GM08714 (cell line): ENCODE results near the gene TIMP1.
A peak's percentile ranks its signal among the peaks of the same experiment; 100 is the strongest.
"Not testable (repeated sequence)": the region's sequence is repeated elsewhere in the genome, so short reads cannot be mapped to it uniquely, and the experiment has no call there.

ENCODE experiments used
- H3K4me3 ChIP-seq: fragments of 200-500 bp; sonication (Bioruptor generic); 2 replicates; pipeline ENCODE4 v1.5.1; 2014; ENCODE audit warnings: mild to moderate bottlenecking, low read length, inconsistent platforms
- ZNF274 ChIP-seq: IDR thresholded peaks from 2 replicates; pipeline ENCODE4 v1.6.1; 2012; ENCODE audit warnings: mild to moderate bottlenecking, low read depth, low read length

TIMP1 gene

GRCh38 chrX:47579537-47579936, 2.7 kb upstream of the TIMP1 start:
- TF ChIP-seq ZNF274 = no peak
- H3K4me3 ChIP-seq = no peak overlapping the region

DNA sequence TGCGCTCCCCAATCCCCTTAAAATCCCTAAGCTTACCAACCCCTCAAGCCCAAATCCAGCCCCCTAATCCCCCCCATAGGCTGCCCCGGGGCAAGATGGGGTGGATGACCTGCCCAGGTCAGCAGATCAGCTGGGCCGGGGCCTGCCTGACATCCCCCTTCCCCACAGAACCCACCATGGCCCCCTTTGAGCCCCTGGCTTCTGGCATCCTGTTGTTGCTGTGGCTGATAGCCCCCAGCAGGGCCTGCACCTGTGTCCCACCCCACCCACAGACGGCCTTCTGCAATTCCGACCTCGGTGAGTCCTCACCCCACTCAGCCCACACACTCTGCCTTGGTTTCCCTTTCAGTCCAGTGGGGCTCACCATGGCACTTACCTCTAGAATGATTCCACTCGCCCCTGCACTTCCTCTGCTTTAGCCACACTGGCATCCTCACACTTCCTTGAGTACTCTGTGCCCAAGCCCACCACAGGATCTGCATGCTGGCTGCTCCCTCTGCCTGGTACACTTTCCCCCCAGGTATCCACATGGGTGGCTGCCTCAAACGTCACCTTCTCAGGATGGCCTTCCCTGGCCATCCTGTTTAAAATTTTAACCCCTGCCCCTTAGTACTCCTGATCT, 1.1 kb downstream of the TIMP1 start:
- TF ChIP-seq ZNF274 = no peak
- H3K4me3 ChIP-seq = peak overlapping the region; percentile 52; the same call in 1 of the 2 replicates

GRCh38 chrX:47584714-47585113, 2.5 kb downstream of the TIMP1 start:
- TF ChIP-seq ZNF274 = no peak
- no peak overlapping the region for H3K4me3 ChIP-seq

DNA sequence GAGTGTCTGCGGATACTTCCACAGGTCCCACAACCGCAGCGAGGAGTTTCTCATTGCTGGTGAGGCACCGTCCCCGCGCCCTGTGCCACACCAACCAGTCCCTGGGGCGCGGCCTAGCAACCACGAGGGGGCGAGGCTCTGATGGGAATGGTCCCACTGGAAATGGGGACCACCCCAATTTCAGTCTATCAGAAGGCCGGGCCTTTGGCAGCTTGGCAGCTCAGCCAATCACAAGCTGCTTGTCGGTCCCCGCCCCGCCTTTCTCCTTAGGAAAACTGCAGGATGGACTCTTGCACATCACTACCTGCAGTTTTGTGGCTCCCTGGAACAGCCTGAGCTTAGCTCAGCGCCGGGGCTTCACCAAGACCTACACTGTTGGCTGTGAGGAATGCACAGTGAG, 3.0 kb downstream of the TIMP1 start:
- no peak overlapping the region for H3K4me3 ChIP-seq
- TF ChIP-seq ZNF274 = no peak

DNA sequence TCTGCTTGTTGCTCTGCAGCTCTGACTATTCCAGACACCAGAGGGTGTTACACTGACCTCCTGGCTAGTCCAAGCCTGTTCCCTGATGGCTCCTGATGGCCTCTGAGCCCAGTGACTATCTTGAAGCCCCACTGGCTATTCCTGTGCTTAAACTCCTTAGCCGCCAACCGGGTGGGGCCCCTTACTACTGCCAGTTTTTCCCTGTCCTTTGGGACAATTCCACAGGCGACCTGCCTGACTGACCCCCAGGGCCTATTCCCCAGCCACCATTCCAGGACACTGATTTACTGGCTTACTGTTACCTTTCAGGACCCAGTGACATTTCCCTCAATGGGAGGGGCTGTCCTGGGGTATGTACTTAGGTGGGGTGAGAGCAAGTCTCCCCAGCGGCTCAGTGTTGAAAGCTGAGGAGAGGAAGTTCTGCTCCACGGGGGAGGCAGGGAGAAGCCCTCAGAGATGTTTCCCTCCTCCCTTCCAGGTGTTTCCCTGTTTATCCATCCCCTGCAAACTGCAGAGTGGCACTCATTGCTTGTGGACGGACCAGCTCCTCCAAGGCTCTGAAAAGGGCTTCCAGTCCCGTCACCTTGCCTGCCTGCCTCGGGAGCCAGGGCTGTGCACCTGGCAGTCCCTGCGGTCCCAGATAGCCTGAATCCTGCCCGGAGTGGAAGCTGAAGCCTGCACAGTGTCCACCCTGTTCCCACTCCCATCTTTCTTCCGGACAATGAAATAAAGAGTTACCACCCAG, 4.0 kb downstream of the TIMP1 start:
- TF ChIP-seq ZNF274 = no peak
- H3K4me3 ChIP-seq = no peak overlapping the region

- H3K4me3 ChIP-seq = no peak overlapping the region
- TF ChIP-seq ZNF274 = no peak
Measured at GRCh38 chrX:47587091-47587891, 5.1 kb downstream of the TIMP1 start.

DNA sequence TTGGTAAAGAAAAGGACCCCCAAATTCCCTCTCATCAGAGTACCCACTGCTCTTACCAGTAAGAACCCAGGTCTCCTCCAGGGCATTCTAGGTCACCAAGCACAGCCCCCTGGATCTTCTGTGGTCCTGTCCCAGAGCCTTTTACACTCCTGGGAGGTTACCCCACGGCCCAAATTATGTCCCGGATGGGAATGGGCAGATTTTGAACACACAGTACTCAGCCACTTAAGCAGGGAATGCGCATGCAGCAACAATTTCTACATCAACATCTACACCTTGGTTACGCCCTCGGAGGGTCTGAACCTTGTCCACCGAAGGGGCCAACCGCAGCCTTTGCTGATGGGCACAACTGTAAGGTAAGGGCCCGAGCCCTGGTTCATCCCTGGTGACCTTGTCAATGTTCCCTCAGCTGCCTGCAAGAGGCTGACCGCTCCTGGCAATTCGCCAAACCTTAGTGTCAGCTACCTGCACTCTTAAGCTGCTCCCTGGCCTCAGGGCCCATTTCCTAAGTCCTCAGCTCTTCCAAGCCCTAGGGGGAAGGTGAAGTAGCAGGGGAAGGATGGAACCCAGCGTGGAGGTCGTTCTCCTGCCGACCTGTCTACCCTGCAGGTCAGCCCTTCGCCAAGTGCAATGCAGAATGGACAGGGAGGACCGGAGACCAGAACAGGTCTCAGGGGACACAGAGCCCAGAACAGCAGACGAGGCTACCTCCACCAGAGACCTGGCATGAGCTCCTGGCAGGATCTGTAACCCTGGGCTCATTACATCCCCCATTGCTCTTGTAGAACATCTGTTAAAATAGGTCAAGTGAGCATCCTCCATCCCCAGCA, 5.9 kb downstream of the TIMP1 start:
- no peak overlapping the region for H3K4me3 ChIP-seq
- TF ChIP-seq ZNF274 = no peak

DNA sequence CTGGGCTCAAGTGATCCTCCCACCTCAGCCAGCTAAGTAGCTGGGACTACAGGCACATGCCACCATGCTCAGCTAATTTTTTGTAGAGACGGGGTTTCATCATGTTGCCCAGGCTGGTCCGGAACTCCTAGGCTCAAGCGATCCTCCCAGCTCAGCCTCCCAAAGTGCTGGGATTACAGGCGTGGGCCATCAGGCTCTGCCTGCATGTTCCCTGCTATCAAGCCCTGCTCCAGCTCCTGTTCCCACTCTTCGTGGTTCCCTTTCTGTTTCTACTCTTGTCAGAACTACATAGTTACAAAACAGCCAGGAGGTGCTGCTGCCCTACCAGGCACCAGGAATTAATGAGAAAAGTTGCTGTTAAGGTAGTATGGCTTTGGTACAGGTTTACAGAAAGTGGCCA, 8.7 kb downstream of the TIMP1 start:
- H3K4me3 ChIP-seq = no peak overlapping the region
- no peak for TF ChIP-seq ZNF274

DNA sequence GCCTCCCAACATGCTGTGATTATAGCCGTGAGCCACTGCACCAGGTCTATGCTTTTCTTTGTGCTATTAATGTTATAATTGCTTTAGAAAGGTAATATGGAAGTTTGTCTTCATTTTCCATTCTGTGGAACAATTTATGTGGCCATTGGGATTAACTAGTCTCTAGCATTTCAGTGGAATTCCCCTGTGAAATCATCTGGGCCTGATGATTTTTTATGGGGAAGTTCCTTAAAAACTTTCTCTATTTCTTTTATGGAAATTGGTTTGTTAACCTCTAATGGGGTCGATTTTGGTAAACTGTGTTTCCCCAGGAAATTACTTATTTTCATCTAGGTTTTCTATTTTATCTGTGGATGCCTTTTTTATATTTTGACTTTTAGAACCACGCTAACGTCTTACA, 11.3 kb downstream of the TIMP1 start:
- TF ChIP-seq ZNF274 = no peak
- H3K4me3 ChIP-seq = no peak overlapping the region

- H3K4me3 ChIP-seq = no peak overlapping the region
- no peak for TF ChIP-seq ZNF274
Measured at GRCh38 chrX:47595716-47596251, 13.5 kb downstream of the TIMP1 start.

GRCh38 chrX:47596256-47596655, 14.0 kb downstream of the TIMP1 start:
- H3K4me3 ChIP-seq = no peak overlapping the region
- TF ChIP-seq ZNF274 = no peak

GRCh38 chrX:47597222-47597621, 15.0 kb downstream of the TIMP1 start:
- no peak overlapping the region for H3K4me3 ChIP-seq
- TF ChIP-seq ZNF274 = no peak

DNA sequence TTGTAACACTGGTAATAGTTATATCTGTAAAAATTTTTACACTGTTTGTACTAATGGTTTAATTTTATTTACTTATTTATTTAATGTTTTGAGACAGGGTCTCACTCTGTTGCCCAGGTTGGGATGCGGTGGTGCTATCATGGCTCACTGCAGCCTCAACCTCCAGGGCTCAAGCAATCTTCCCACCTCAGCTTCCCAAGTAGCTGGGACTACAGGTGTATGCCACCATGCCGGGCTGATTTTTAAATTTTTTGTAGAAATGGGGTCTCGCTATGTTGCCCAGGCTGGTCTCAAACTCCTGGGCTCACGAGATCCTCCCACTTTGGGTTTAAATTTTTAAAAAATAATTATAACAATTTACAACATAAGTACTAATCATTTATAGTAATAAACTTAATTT, 20.9 kb downstream of the TIMP1 start:
- not testable (repeated sequence) for H3K4me3 ChIP-seq

GRCh38 chrX:47605024-47605423, 22.8 kb downstream of the TIMP1 start:
- TF ChIP-seq ZNF274 = no peak
- no peak overlapping the region for H3K4me3 ChIP-seq
